Progenitor cell of endocrine pancreas (in vitro differentiated cells): ENCODE results near the gene EIF2AK3. TPM values are rescaled to one million over a fixed set of nuclear protein-coding genes. Genes with fewer than 3 reads are reported as not detected.

Experiments
- DNase-seq: peaks from one replicate; pipeline ENCODE4 v3.0.0; 2021; ENCODE audit warnings: low spot score; ENCODE audit not compliant: unreplicated experiment
- H3K27ac Mint-ChIP-seq: 2 replicates; pipeline ENCODE4 v1.8.0; 2021; ENCODE audit warnings: mild to moderate bottlenecking, moderate library complexity, mixed read lengths
- H3K27me3 Mint-ChIP-seq: 2 replicates; pipeline ENCODE4 v1.8.0; 2021; ENCODE audit warnings: mixed read lengths
- H3K36me3 Mint-ChIP-seq: 2 replicates; pipeline ENCODE4 v1.8.0; 2022; ENCODE audit warnings: mixed read lengths; ENCODE audit not compliant: insufficient read depth
- H3K4me1 Mint-ChIP-seq: 2 replicates; pipeline ENCODE4 v1.8.0; 2021; ENCODE audit warnings: low read depth, mixed read lengths
- H3K4me3 Mint-ChIP-seq: 2 replicates; pipeline ENCODE4 v1.8.0; 2021; ENCODE audit warnings: low read depth, mild to moderate bottlenecking, moderate library complexity, mixed read lengths
- H3K9me3 Mint-ChIP-seq: 2 replicates; pipeline ENCODE4 v1.8.0; 2021; ENCODE audit warnings: low read depth, mixed read lengths
- total RNA-seq: library from RNA; stranded (reverse); gene quantifications from 2 replicates; pipeline ENCODE4 v1.2.1, GENCODE V29; 2021
- TF ChIP-seq, protein P1 (sequence below): fragments of 200-600 bp; sonication (generic); IDR thresholded peaks from one replicate; pipeline ENCODE4 v1.5.0; 2021; ENCODE audit warnings: antibody characterized with exemption, mild to moderate bottlenecking; ENCODE audit not compliant: unreplicated experiment

Gene EIF2AK3
- total RNA-seq, 1 donor from 2014 or later = 20.5 TPM

- peaks cover 4% of the 10 kb centered on the region for H3K4me1 Mint-ChIP-seq
- no peaks in the 10 kb centered on the region for H3K36me3 Mint-ChIP-seq
- no peak overlapping the region for H3K27ac Mint-ChIP-seq
- H3K27me3 Mint-ChIP-seq = no peaks in the 10 kb centered on the region
- DNase-seq = no peak
- H3K9me3 Mint-ChIP-seq = no peaks in the 10 kb centered on the region
- H3K4me3 Mint-ChIP-seq = no peak overlapping the region
- TF ChIP-seq, protein P1, sequence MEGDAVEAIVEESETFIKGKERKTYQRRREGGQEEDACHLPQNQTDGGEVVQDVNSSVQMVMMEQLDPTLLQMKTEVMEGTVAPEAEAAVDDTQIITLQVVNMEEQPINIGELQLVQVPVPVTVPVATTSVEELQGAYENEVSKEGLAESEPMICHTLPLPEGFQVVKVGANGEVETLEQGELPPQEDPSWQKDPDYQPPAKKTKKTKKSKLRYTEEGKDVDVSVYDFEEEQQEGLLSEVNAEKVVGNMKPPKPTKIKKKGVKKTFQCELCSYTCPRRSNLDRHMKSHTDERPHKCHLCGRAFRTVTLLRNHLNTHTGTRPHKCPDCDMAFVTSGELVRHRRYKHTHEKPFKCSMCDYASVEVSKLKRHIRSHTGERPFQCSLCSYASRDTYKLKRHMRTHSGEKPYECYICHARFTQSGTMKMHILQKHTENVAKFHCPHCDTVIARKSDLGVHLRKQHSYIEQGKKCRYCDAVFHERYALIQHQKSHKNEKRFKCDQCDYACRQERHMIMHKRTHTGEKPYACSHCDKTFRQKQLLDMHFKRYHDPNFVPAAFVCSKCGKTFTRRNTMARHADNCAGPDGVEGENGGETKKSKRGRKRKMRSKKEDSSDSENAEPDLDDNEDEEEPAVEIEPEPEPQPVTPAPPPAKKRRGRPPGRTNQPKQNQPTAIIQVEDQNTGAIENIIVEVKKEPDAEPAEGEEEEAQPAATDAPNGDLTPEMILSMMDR = no peak
These were observed 20.8 kb downstream of the EIF2AK3 start for GRCh38 chr2:88606371-88607030.

- H3K4me3 Mint-ChIP-seq = no peak overlapping the region
- peak overlapping the region; percentile 43 for H3K27ac Mint-ChIP-seq
- H3K27me3 Mint-ChIP-seq = no peaks in the 10 kb centered on the region
- peaks cover 14% of the 10 kb centered on the region for H3K4me1 Mint-ChIP-seq
- no peaks in the 10 kb centered on the region for H3K36me3 Mint-ChIP-seq
- no peak for DNase-seq
- TF ChIP-seq, protein P1 = no peak
- no peaks in the 10 kb centered on the region for H3K9me3 Mint-ChIP-seq
These were observed 24.1 kb downstream of the EIF2AK3 start for GRCh38 chr2:88603146-88603545.

GRCh38 chr2:88602022-88602421, 25.2 kb downstream of the EIF2AK3 start:
- no peak for DNase-seq
- TF ChIP-seq, protein P1 = no peak
- no peaks in the 10 kb centered on the region for H3K27me3 Mint-ChIP-seq
- no peaks in the 10 kb centered on the region for H3K9me3 Mint-ChIP-seq
- no peaks in the 10 kb centered on the region for H3K36me3 Mint-ChIP-seq
- peaks cover 13% of the 10 kb centered on the region for H3K4me1 Mint-ChIP-seq
- H3K4me3 Mint-ChIP-seq = no peak overlapping the region
- H3K27ac Mint-ChIP-seq = peak overlapping the region; percentile 77

- Mint-ChIP-seq H3K4me3 (no peak overlapping the region), H3K27ac (peak overlapping the region; percentile 93), H3K36me3 (no peaks in the 10 kb centered on the region), H3K27me3 (no peaks in the 10 kb centered on the region), H3K9me3 (no peaks in the 10 kb centered on the region), H3K4me1 (peaks cover 15% of the 10 kb centered on the region)
- TF ChIP-seq, protein P1 = no peak
- no peak for DNase-seq
These were observed 26.0 kb downstream of the EIF2AK3 start for GRCh38 chr2:88601286-88601685.

DNA sequence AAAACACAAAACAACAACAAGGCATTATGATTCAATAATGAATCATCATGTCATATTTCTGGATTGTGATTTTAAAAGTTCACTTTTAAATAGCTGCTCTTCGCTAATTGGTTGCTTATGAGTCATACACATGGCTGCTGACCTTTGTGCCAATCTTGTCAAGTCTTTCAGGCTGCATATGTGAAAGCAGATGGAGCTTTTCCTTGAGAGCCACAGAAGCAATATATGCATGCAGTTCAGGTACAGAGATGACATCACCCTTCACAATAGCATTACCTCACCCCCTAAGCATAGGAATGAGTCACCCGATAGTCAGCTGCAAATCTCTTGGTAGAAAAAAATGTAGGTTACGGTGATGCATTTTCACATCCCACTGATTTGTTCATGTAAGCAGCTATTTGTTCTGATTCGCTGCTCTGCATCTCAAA, 27.2 kb downstream of the EIF2AK3 start:
- DNase-seq = peak; percentile 10
- Mint-ChIP-seq H3K4me1 (peaks cover 20% of the 10 kb centered on the region), H3K27ac (peak overlapping the region; percentile 93), H3K36me3 (peaks cover 3% of the 10 kb centered on the region), H3K27me3 (no peaks in the 10 kb centered on the region), H3K4me3 (no peak overlapping the region), H3K9me3 (no peaks in the 10 kb centered on the region)
- TF ChIP-seq, protein P1 = no peak
